ENCODE data around the gene CHI3L1.

The CHI3L1 gene

DNA sequence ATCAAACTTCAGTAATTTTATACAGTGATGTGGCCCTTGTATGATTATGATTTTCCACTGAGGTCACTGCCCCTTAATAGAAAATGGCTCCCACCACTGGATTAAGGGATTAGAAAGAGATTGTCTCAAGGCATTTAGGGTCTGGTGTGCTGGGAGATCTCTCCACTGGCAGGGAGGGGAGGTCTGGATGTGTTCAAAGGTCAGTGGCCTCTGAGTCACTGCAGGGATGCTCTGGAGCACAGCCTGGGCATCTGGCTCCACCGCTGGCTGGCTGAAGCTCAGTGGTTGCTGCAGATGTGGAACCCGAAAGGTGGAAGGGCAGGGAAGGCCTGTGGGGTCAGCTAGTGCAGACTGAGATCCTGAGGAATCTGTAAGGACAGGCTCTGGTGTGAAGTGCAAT, 18.3 kb upstream of the CHI3L1 start:
- DNase-seq: no peak

DNA sequence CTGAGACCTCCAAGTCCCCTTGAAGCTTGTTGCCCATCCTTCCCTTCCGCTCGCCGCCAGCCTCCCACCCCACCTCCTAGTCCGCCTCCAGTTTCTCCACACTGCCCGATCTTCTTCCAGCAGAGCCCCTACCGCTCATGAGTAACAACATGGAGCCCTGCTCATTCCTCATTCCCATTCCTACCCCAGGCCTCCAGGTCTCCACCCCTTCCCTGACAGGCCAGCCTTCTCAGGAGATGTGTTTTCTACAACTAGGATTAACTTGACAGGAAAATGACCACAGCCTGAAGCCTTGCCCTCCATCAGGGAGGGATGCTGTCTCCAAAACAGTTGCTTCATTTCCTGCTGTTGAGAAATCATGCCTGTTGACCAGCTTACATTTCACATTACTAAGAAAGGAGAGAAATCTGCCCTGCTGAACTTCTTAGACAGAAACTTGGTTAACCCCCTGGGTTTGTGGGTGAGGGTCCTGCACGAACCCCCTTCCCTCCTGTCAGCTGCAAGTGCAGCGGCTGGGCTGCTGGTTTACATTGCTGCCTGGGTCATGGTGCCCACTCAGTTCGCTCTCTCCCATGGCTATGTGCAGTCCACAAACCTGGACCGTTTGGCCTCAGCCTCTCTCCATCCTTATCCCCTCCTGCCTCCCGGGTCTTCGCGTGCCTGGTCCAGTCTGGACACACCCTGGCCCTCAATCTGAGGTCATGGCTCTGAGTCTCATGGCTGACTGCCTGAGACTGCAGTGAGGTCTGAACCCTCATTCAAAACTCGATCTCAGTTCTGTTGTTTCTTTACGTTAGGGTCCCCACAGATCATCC, 16.1 kb upstream of the CHI3L1 start:
- DNase-seq: no peak

DNA sequence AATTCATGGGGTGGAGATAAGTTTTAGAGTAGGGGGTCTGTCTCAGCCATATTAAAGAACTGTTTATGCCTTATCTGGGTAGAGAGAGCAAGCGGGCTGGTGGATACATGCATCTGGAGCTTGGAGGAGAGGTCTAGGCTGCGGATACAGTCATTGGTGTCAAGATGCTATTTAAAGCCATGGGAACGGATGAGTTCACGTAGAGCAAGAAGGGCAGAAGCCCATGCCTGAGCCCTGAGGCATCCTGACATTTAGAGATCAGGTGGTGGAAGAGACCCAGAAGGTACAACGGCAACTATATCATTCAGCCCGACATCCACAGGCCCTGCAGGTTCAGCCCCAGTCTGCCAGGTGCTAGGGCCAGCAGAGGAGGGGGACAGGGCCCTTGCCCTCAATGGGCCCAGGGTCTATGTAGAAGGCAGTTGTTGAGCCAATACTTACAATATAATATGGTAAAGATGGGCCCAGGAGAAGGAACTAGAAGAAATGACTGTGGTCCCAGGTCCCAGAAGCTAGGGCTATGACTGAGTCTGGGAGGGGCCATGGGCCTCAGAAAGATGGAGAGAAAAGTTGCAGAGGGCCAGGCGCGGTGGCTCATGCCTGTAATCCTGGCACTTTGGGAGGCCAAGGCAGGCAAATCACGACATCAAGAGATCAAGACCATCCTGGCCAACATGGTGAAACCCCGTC, 15.2 kb upstream of the CHI3L1 start:
- no peak for DNase-seq

- DNase-seq: no peak
Measured at GRCh38 chr1:203200916-203201315, 14.4 kb upstream of the CHI3L1 start.

DNA sequence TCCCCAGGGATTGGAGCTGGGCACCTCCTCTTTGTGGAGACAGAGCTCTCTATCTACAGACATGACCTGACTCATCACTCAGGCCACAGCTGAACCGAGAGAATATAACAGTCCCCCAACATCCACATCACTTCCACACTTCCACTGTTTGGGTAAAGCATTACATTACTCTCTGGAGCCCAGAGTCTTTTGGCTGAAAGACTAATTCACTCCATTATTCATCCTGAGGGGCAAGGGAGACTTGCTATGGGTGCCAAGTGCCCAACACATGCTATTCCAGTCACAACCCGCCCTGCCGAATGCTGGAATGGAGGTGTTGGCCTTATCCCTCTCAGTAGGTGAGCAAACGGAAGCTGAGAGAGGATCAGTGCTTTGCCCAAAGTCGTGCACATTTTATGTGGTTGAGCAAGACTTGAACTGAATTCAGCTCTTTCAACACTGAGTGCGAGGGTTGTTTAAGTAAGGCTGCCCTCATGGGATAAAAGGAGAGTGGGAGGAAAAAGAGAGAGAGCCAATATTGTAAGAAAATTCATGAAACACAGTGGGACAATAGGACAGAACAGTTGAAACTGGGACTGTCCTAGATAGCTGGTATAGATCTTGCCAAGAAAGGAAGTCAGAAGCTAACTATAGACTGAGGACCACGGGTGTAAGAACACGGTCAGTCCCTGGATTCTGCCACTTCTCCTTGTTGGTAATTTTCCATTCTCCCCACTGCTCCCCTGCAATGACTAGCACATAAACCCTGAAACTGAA, 13.5 kb upstream of the CHI3L1 start:
- DNase-seq: no peak

DNA sequence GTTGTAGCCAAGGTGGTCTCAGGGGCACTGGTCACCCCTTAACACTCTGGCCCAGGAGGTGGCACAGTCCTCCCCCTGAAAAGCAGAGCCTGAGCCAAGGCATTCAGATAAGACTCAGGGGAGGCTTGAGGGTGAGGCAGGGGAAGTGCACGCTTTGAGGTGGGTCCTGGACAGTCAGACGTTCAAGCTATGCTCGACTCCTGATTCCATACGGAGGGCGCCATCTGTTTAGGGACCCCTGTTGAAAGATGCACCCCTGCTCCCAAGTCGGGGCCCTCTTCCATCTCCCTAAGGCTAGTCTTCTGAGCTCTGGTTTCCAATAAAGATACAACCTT, 12.9 kb upstream of the CHI3L1 start:
- no peak for DNase-seq

DNA sequence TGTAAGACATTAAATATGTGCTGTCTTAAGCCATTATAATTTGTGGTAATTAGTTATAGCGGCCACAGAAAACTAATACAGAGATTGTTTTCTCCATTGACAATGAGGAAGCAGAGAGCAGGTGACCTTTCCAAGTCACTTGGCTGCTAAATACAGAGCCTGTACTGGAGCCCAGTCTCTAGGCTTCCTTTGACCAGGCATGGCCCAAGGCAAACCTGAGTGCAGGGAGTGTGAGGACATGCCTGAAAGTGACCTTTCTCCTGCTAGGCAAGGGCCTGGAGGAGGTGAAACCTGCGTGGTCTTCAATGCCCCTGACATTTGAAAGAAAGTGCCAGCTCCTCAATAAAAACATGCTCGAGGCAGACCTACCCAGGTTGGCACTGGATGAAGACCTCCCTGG, 12.5 kb upstream of the CHI3L1 start:
- no peak for DNase-seq

DNA sequence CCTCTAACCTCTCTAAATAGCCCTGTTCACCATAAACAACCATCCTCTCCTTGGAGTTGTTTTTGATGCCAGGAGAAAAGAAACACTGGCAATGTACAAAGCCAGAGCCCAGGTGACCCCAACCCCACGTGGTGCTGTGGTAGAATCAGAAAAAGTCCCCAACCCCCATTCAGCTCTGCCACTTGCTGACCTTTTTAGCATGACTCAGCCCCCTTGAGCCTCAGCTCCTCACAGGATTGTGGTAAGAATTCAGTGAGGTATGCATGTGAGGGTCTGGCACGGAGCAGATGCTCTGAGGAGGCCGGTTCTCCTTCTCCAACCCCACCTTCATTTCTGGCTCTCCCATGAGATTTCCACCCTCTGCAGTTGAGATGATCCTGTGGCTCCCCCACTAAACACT, 11.1 kb upstream of the CHI3L1 start:
- no peak for DNase-seq

DNA sequence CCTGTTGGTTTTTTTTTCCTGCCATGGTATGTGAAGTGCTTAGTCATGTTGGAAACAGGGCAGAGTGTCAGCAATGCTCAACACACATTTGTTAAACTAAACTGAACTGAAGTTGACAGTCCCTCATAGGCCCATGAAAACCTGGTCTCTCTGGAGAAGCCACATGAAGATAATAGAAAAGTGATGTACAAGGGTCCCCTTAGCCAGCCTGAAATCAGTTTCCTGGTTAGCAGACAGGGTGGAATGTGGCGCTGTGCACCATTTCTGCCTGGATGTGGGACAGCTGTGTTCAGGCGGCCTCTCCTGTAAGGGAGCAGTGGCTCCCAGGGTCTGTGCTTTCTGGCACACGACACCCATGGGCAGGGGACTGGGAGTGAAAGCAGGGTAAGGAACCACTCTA, 9.9 kb upstream of the CHI3L1 start:
- DNase-seq: no peak

DNA sequence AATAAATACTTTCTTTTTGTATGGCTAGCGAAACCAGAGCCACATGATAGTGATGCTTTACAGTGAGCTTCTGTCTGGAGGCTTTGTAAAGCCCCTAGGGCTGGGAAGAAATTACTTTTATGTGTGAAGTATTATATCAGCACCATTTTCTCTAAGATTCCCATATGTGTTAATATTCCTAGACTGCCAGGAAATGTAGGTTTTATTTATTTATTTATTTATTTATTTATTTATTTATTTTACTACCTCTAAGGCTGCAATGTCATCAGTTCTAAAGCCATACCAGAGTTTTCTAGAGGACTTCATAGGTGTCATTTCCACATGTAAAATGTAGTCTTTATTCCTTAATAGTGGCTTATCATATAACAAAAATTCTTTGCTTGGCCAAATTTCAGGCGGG, 4.4 kb upstream of the CHI3L1 start:
- DNase-seq: no peak

DNA sequence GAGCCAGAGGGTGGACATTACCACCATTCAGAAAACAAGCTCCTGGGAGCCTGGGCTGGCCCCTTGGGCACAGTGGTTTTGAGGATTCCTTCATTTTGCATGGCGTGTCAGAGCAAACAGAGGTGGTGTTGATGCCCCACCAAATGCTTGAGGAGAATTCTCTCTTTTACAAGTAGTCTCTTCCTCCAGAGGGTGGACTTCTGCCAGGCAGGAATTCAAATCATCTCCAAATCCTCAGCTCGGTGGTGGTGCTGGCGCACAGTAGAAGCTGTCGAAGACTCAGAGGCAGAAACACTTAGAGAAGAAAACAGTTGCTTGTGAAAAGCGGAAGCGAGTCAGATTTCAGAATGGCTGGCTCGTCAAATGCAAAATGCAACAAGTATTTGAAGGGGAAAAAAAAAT, 3.4 kb upstream of the CHI3L1 start:
- no peak for DNase-seq

- DNase-seq: no peak
Measured at GRCh38 chr1:203188686-203189232, 2.3 kb upstream of the CHI3L1 start.

- DNase-seq: no peak
Measured at GRCh38 chr1:203187689-203188264, 1.3 kb upstream of the CHI3L1 start.

- no peak for DNase-seq
Measured at GRCh38 chr1:203187304-203187685, 791 bp upstream of the CHI3L1 start.

GRCh38 chr1:203186091-203186445, 436 bp downstream of the CHI3L1 start:
- DNase-seq: no peak

DNA sequence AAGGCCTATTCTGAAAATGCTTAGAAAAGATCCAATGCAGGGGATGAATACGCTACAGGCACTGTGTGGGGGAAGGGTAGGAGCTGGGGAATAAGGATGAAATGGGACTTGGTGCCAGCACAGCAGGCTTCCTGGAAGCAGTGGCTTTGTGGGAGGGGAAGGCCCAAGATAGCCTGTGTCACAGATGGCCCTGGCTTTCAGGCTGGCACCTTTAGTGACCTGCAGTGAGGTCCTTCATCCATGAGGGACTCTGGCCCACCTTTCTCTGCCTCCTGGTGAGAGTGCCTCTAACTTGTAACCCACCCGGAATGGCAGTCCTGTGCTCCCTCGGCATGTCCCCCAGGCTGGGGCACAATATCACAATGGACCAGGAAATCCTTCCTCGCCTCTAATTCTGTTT, 919 bp downstream of the CHI3L1 start:
- DNase-seq: no peak

DNA sequence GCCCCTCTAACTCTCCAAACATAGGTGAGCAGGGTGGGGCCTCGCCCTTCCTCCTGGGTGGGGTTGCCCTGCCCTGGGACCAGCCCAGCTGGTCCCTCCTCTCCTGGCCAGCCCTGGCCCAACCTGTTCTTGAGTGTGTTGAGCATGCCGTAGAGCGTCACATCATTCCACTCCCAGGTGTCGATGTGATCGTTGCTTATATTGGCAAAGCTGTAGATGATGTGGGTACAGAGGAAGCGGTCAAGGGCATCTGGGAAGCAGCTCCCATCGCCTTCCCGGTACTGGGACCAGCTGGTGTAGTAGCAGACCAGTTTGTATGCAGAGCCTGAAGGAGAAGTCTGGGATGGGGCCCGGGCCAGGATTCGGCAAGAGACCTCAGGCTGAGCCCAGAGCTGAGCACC, 1.4 kb downstream of the CHI3L1 start:
- no peak for DNase-seq

DNA sequence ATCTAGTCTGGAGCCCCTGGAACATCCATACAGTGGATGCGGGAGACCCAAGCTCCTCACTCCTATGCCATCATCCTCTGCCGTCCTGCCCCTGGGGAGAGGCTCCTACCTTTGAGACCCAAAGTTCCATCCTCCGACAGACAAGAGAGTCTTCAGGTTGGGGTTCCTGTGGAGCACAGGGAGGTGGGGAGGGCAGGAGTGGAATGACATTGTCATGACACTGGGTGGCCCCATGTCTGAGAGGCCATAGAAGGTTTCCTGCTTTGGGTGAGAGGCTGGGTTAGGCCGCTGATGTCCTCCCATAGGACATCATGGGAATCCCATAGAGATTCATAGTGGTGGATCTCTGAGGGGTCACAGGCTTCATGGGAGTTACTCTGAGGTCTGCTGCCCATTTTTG, 2.0 kb downstream of the CHI3L1 start:
- DNase-seq: no peak

DNA sequence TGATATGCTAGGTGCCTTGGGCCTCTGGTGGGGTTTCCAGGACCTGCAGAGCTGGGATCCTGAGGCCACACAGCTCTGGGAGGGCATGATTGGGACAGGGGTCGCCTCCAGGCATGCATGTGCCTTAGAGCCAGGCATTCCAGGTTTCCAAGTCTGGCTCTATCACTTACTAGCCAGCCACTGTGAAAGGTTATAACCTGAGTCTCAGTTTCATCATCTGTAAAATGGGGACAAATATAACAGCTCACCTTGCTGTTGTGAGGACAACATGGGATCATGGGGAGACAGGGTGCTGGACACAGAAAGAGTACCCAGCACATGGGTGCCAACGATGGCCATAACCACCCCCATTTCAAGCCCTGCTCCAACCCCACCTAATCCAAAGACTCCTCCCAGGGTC, 2.7 kb downstream of the CHI3L1 start:
- DNase-seq: no peak

GRCh38 chr1:203182387-203182953, 4.0 kb downstream of the CHI3L1 start:
- no peak for DNase-seq

DNA sequence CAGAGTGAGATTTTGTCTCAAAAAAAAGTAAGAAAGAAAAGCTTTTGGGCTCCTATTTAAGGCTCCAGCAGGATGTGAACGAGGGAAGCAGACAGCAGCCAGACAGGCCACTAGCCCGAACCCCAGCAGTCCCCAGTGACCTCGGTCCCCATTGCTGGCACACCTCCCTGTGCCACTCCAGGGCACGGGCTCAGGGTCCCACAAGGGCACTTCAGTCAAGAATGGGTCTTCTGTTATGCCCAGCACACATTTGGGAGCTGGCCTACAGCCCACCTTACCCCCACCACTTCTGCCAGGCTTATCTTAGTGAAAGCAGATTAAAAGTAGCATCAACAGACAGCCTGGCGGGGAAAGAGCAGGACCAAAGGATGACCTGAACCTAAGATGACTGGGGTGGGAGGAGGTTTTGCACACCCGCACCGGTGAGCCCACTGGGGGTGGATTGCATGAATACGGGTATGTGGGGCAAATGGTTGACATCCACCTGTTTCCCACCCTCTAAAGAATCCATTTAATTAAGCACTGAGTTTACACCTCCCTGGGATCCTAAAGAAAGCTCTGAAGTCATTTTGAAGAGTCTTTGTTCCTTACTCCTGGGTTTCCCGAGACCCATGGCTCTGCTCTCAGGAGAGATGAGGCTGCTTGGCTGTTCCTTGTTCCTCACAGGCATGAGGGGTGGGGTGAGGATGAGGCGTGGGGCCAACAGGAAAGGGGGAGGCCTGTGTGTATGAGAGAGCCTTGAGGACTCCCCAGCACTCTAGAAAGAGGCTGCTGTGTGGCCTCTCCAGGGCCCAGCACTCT, 4.7 kb downstream of the CHI3L1 start:
- DNase-seq: no peak

GRCh38 chr1:203180611-203181330, 5.7 kb downstream of the CHI3L1 start:
- DNase-seq: no peak
